IMR-90 (cell line): ENCODE measurements around the gene DOK3. TPM values are rescaled to one million over a fixed set of nuclear protein-coding genes. Genes with fewer than 3 reads are reported as not detected.
A peak's percentile ranks its signal among the peaks of the same experiment; 100 is the strongest.

ENCODE experiments used
- ATAC-seq: fragments of 200-7000 bp; cut with Tn5 transposase; 2 replicates; pipeline ENCODE4 v1.9.1; 2020; ENCODE audit warnings: low read depth, mild to moderate bottlenecking, moderate library complexity
- BruUV-seq: library from RNA; stranded (reverse); fragments of 400-500 nt; replicated peaks from 2 replicates; lab custom pipeline; 2021; lab: Mats Ljungman, UMichigan
- CTCF ChIA-PET: fragments of 300-600 bp; formaldehyde crosslinking; extraction: SDS; loops from one replicate; lab custom pipeline; 2021; ENCODE audit warnings: antibody characterized with exemption; lab: Yijun Ruan, JAX
- POLR2A ChIA-PET: fragments of 300-600 bp; sonication (Branson Sonifier 250); formaldehyde crosslinking; loops from one replicate; lab custom pipeline; 2022; ENCODE audit warnings: antibody characterized with exemption; ENCODE audit not compliant: unreplicated experiment; lab: Charles Lee
- DNase-seq: peaks from one replicate; pipeline ENCODE4 v3.0.0; 2013
- H2AFZ ChIP-seq: replicated peaks from 2 replicates; pipeline ENCODE3; 2013; ENCODE audit warnings: low read length, mild to moderate bottlenecking; ENCODE audit not compliant: poor library complexity
- H2AK5ac ChIP-seq: 2 replicates; pipeline ENCODE4 v1.6.1; 2013; ENCODE audit warnings: low read depth, low read length, inconsistent platforms
- H2AK9ac ChIP-seq: replicated peaks from 2 replicates; pipeline ENCODE3; 2013; ENCODE audit warnings: mild to moderate bottlenecking, low read depth, low read length, moderate library complexity; ENCODE audit not compliant: poor library complexity
- H2BK120ac ChIP-seq: 2 replicates; pipeline ENCODE4 v1.6.1; 2013; ENCODE audit warnings: low read depth, low read length, inconsistent platforms
- H2BK15ac ChIP-seq: 3 replicates; pipeline ENCODE4 v1.6.1; 2013; ENCODE audit warnings: low read depth, low read length, inconsistent platforms
- H2BK20ac ChIP-seq: 2 replicates; pipeline ENCODE4 v1.6.1; 2013; ENCODE audit warnings: low read depth, mild to moderate bottlenecking, inconsistent platforms, low read length, moderate library complexity
- H2BK5ac ChIP-seq: 2 replicates; pipeline ENCODE4 v1.6.1; 2013; ENCODE audit warnings: mild to moderate bottlenecking, low read depth, low read length, inconsistent platforms; ENCODE audit not compliant: poor library complexity, severe bottlenecking
- H3K14ac ChIP-seq: replicated peaks from 2 replicates; pipeline ENCODE4 v1.6.1; 2013; ENCODE audit warnings: low read depth, low read length, inconsistent platforms
- H3K18ac ChIP-seq: 2 replicates; pipeline ENCODE4 v1.6.1; 2013; ENCODE audit warnings: low read depth, low read length, control low read depth
- H3K23ac ChIP-seq: 2 replicates; pipeline ENCODE4 v1.6.1; 2013; ENCODE audit warnings: low read depth, low read length, inconsistent platforms
- H3K27ac ChIP-seq: 2 replicates; pipeline ENCODE4 v1.5.1; 2013; ENCODE audit warnings: mild to moderate bottlenecking, control low read depth, low read length; ENCODE audit not compliant: insufficient read depth
- H3K27me3 ChIP-seq: 2 replicates; pipeline ENCODE4 v1.6.1; 2013; ENCODE audit warnings: low read length; ENCODE audit not compliant: control insufficient read depth, insufficient read depth
- H3K36me3 ChIP-seq: 2 replicates; pipeline ENCODE4 v1.6.1; 2013; ENCODE audit warnings: low read length, mixed read lengths; ENCODE audit not compliant: control insufficient read depth, insufficient read depth
- H3K4ac ChIP-seq: 2 replicates; pipeline ENCODE4 v1.6.1; 2013; ENCODE audit warnings: low read depth, low read length, inconsistent platforms
- H3K4me1 ChIP-seq: 2 replicates; pipeline ENCODE4 v1.6.1; 2013; ENCODE audit warnings: low read length, mixed read lengths; ENCODE audit not compliant: control insufficient read depth, insufficient read depth
- H3K4me2 ChIP-seq: 2 replicates; pipeline ENCODE4 v1.6.1; 2013; ENCODE audit warnings: low read depth, mild to moderate bottlenecking, control low read depth, low read length, moderate library complexity
- H3K4me3 ChIP-seq: 2 replicates; pipeline ENCODE4 v1.5.1; 2013; ENCODE audit warnings: low read depth, mild to moderate bottlenecking, control low read depth, low read length, moderate library complexity; ENCODE audit not compliant: insufficient read depth
- H3K56ac ChIP-seq: 2 replicates; pipeline ENCODE4 v1.6.1; 2013; ENCODE audit warnings: low read length, inconsistent platforms; ENCODE audit not compliant: insufficient read depth; ENCODE audit errors: extremely low read depth
- H3K79me1 ChIP-seq, 2 experiments: 2 replicates each; pipeline ENCODE4 v1.6.1; 2013; ENCODE audit warnings: low read length in 2 of 2, inconsistent platforms in 1 of 2, low read depth in 1 of 2
- H3K9ac ChIP-seq: 2 replicates; pipeline ENCODE4 v1.6.1; 2013; ENCODE audit warnings: low read depth, low read length, control low read depth
- H3K9me1 ChIP-seq: 2 replicates; pipeline ENCODE4 v1.6.1; 2013; ENCODE audit warnings: low read length, inconsistent platforms; ENCODE audit not compliant: insufficient read depth
- H3K9me3 ChIP-seq: 2 replicates; pipeline ENCODE4 v1.6.1; 2013; ENCODE audit warnings: low read length; ENCODE audit not compliant: control insufficient read depth, insufficient read depth
- H4K20me1 ChIP-seq: 2 replicates; pipeline ENCODE4 v1.6.1; 2013; ENCODE audit warnings: low read length, inconsistent platforms; ENCODE audit not compliant: insufficient read depth
- H4K5ac ChIP-seq: 2 replicates; pipeline ENCODE4 v1.6.1; 2013; ENCODE audit warnings: mild to moderate bottlenecking, low read depth, low read length, control low read depth
- H4K8ac ChIP-seq, 2 experiments: 2 replicates each; pipeline ENCODE4 v1.6.1; 2013; ENCODE audit warnings: low read depth in 2 of 2, low read length in 2 of 2, control low read depth in 1 of 2, inconsistent platforms in 1 of 2
- H4K91ac ChIP-seq: 2 replicates; pipeline ENCODE4 v1.6.1; 2013; ENCODE audit warnings: low read depth, low read length, inconsistent platforms; ENCODE audit not compliant: insufficient read depth
- CEBPB ChIP-seq: IDR thresholded peaks from 2 replicates; pipeline ENCODE4 v1.6.1; 2012; ENCODE audit warnings: low read depth, low read length, improper control_type of control experiment
- CHD1 ChIP-seq: IDR thresholded peaks from 2 replicates; pipeline ENCODE4 v1.6.1; 2012; ENCODE audit warnings: low read depth, low read length, improper control_type of control experiment
- CTCF ChIP-seq: conservative IDR thresholded peaks from 2 replicates; pipeline ENCODE4 v1.5.1; 2012; ENCODE audit warnings: mild to moderate bottlenecking, low read depth, low read length, improper control_type of control experiment
- ELK1 ChIP-seq: fragments of 150-350 bp; IDR thresholded peaks from 2 replicates; pipeline ENCODE4 v1.6.1; 2016; ENCODE audit warnings: low read depth, mild to moderate bottlenecking, low read length, moderate library complexity, borderline replicate concordance
- FOS ChIP-seq: fragments of 150-350 bp; IDR thresholded peaks from 2 replicates; pipeline ENCODE4 v1.6.1; 2016; ENCODE audit warnings: low read depth, low read length
- MAFK ChIP-seq: IDR thresholded peaks from 2 replicates; pipeline ENCODE4 v1.6.1; 2012; ENCODE audit warnings: low read depth, low read length, improper control_type of control experiment
- MXI1 ChIP-seq: IDR thresholded peaks from 2 replicates; pipeline ENCODE4 v1.6.1; 2012; ENCODE audit warnings: low read depth, mild to moderate bottlenecking, low read length, moderate library complexity, borderline replicate concordance
- RAD21 ChIP-seq: IDR thresholded peaks from 2 replicates; pipeline ENCODE4 v1.6.1; 2012; ENCODE audit warnings: low read length, improper control_type of control experiment
- RCOR1 ChIP-seq: IDR thresholded peaks from 2 replicates; pipeline ENCODE4 v1.6.1; 2012; ENCODE audit warnings: mild to moderate bottlenecking, low read length, improper control_type of control experiment; ENCODE audit not compliant: insufficient replicate concordance
- RFX5 ChIP-seq: IDR thresholded peaks from 2 replicates; pipeline ENCODE4 v1.8.0; 2012; ENCODE audit warnings: low read depth, mild to moderate bottlenecking, low read length, moderate library complexity
- WGBS, 2 experiments: methylation state at CpG; one replicate each; pipeline versions ENCODE4 v1.1.5 to v1.1.7; 2013; ENCODE audit warnings: missing lambda C conversion rate in 2 of 2; ENCODE audit not compliant: insufficient read length in 1 of 2; ENCODE audit errors: extremely low coverage in 2 of 2; 5-methylcytosine and 5-hydroxymethylcytosine counted together
- dilution Hi-C: fragments of 300-500 bp; cut with HindIII; formaldehyde crosslinking; loops from one replicate; pipeline ENCODE4 v1.14.3; 2018; ENCODE audit warnings: low sequenced_read_pairs; ENCODE audit not compliant: unreplicated experiment
- in situ Hi-C: fragments of 300-500 bp; cut with MboI; formaldehyde crosslinking; loops from 3 replicates; pipeline ENCODE4 v1.14.3; 2019; ENCODE audit warnings: low sequenced_read_pairs, inconsistent platforms, mixed read lengths
- intact Hi-C: fragments of 100-400 bp; cut with micrococcal nuclease; formaldehyde crosslinking; loops from 2 replicates; pipeline ENCODE4 v1.10.0; 2022
- polyA plus RNA-seq, 3 experiments: library from polyadenylated mRNA; depleted of rRNA; stranded (reverse); fragments of >200 nt; gene quantifications; 2 replicates each; pipeline ENCODE4 v1.2.3, GENCODE V29; 2012; ENCODE audit warnings: low replicate concordance in 1 of 3
- total RNA-seq: library from RNA; depleted of rRNA; stranded (reverse); fragments of >200 nt; gene quantifications from 2 replicates; pipeline ENCODE4 v1.2.3, GENCODE V29; 2012

The DOK3 gene
- total and polyA plus RNA-seq, 2 of the 4 experiments (the other 2 are of a cell fraction): 0.54 to 3.9 TPM

GRCh38 chr5:177455036-177455660 is 54.5 kb downstream of the DOK3 start (continued):
- TF ChIP-seq RAD21: no peak

GRCh38 chr5:177454397-177455035 is 55.1 kb downstream of the DOK3 start:
- Histone ChIP-seq H4K91ac (no peak overlapping the region), H3K56ac (no peak overlapping the region), H3K18ac (no peak overlapping the region), H2AK5ac (no peak overlapping the region), H3K27ac (no peak overlapping the region; the same call in 1 of the 2 replicates), H3K9me3 (no peaks in the 10 kb centered on the region), H3K23ac (no peak overlapping the region), H3K4me3 (peak overlapping the region; percentile 38), H3K4me1 (peaks cover 8% of the 10 kb centered on the region), H3K9ac (0 out of 2 replicates have a peak overlapping the region, but pooled peaks have one; percentile 2), H3K4ac (no peak overlapping the region), H2BK20ac (no peak overlapping the region), H2BK120ac (no peak overlapping the region), H3K79me1 (peaks cover 0 to 7% of the 10 kb centered on the region in 2 experiments; a peak in 1 of 4 replicates), H2BK5ac (no peak overlapping the region), H2AFZ (peak overlapping the region; percentile 82), H3K27me3 (no peaks in the 10 kb centered on the region), H4K20me1 (peaks cover 52% of the 10 kb centered on the region), H2BK15ac (no peak overlapping the region), H2AK9ac (peak overlapping the region; percentile 25), H4K8ac (peak overlapping the region in 1 of 2 experiments; percentile 4; a peak in 1 of 4 replicates), H3K4me2 (peak overlapping the region; percentile 82), H3K9me1 (no peaks in the 10 kb centered on the region), H4K5ac (no peak overlapping the region), H3K14ac (no peak overlapping the region), H3K36me3 (peaks cover 29% of the 10 kb centered on the region)
- POLR2A ChIA-PET: interaction anchor here (0.5 to 1.2 kb wide), 2 partner anchors 42 to 65 kb away, joined by 3 read pairs; no protein-coding TSS in a partner anchor
- 1% methylated on average over 53 of the region's 84 CpGs; no CpG with 5 or more reads in 1 of the 2 experiments for WGBS, 2 experiments
- no TSS peak for BruUV-seq
- CTCF ChIA-PET: interaction anchor here (0.7 to 5.2 kb wide), 6 partner anchors 10 to 103 kb away, joined by 3 to 44 read pairs (median 4); partner anchors contain the start of gene LMAN2
- ATAC-seq: peak; percentile 58
- peak; percentile 80 for DNase-seq
- dilution Hi-C loops (no loop called here), intact Hi-C loops (loop anchor here (1.0 kb wide), 5 partner anchors 46 to 340 kb away; no protein-coding TSS in a partner anchor), in situ Hi-C loops (no loop called here)
- TF ChIP-seq RFX5: no peak
- no peak; the same call in 1 of the 2 replicates for TF ChIP-seq CEBPB
- peak; percentile 76 for TF ChIP-seq FOS
- TF ChIP-seq CTCF: peak; percentile 99
- no peak for TF ChIP-seq ELK1
- TF ChIP-seq MXI1: peak; percentile 49; the same call in 1 of the 2 replicates
- TF ChIP-seq MAFK: no peak
- 0 out of 2 replicates have a peak, but pooled peaks have one; percentile 45 for TF ChIP-seq CHD1
- TF ChIP-seq RCOR1: peak; percentile 36
- TF ChIP-seq RAD21: peak; percentile 88
